Endothelial cell of umbilical vein (primary cell): ENCODE data around the gene PSMA7. TPM values are rescaled to one million over a fixed set of nuclear protein-coding genes. Genes with fewer than 3 reads are reported as not detected.

ENCODE experiments used
- BruUV-seq: library from RNA; stranded (reverse); fragments of 400-500 nt; replicated peaks from 2 replicates; lab custom pipeline; 2021; lab: Mats Ljungman, UMichigan
- CTCF ChIA-PET: fragments of 300-600, 350-600 bp; sonication (Branson Sonifier 250); formaldehyde crosslinking; loops from one replicate; lab custom pipeline; 2021; ENCODE audit warnings: antibody characterized with exemption, inconsistent platforms; lab: Charles Lee
- POLR2A ChIA-PET: fragments of 300-600, 350-600 bp; sonication (Branson Sonifier 250); formaldehyde crosslinking; loops from one replicate; lab custom pipeline; 2021; ENCODE audit warnings: antibody characterized with exemption, inconsistent platforms; lab: Charles Lee
- DNase-seq: peaks from one replicate; pipeline ENCODE4 v3.0.0-alpha.2; 2011; ENCODE audit warnings: low read depth, low spot score
- FAIRE-seq: peaks from 2 replicates; lab custom pipeline; 2011; peaks lifted over from hg19 to GRCh38; lab: Jason Lieb, UNC
- H2AFZ ChIP-seq: 2 replicates; pipeline ENCODE4 v1.6.0; 2012; ENCODE audit warnings: low read depth, low read length, control low read depth, inconsistent platforms
- H3K27ac ChIP-seq: 2 replicates; pipeline ENCODE4 v1.5.1; 2011; ENCODE audit warnings: low read depth, mild to moderate bottlenecking, control low read depth, low read length, moderate library complexity; ENCODE audit not compliant: insufficient read depth
- H3K27me3 ChIP-seq, 2 experiments: 2 replicates each; pipeline versions ENCODE4 v1.6.0 to v1.6.1; 2011; ENCODE audit warnings: low read length in 2 of 2, mixed read lengths in 1 of 2; ENCODE audit not compliant: control insufficient read depth in 2 of 2, insufficient read depth in 2 of 2
- H3K36me3 ChIP-seq, 2 experiments: 2 replicates in 1 of 2; 3 replicates in 1 of 2; pipeline ENCODE4 v1.5.1; 2011; ENCODE audit warnings: low read length in 2 of 2, mild to moderate bottlenecking in 1 of 2, moderate library complexity in 1 of 2; ENCODE audit not compliant: control insufficient read depth in 2 of 2, insufficient read depth in 2 of 2; ENCODE audit errors: extremely low read depth in 1 of 2
- H3K4me1 ChIP-seq: 3 replicates; pipeline ENCODE4 v1.5.1; 2011; ENCODE audit warnings: mild to moderate bottlenecking, low read length; ENCODE audit not compliant: control insufficient read depth, insufficient read depth; ENCODE audit errors: extremely low read depth
- H3K4me2 ChIP-seq: 2 replicates; pipeline ENCODE4 v1.6.1; 2011; ENCODE audit warnings: low read length, control low read depth, mixed read lengths; ENCODE audit not compliant: insufficient read depth
- H3K4me3 ChIP-seq, 3 experiments: fragments of 200-600 bp in 1 of 3; sonication (generic), shearing (Covaris generic) in 1 of 3; replicated peaks in 1 of 3; 2 replicates each; pipeline ENCODE4 v1.5.1; 2011 to 2016; ENCODE audit warnings: control low read depth in 3 of 3, low read length in 3 of 3, mild to moderate bottlenecking in 2 of 3, inconsistent platforms in 1 of 3, low read depth in 1 of 3, moderate library complexity in 1 of 3; ENCODE audit not compliant: insufficient read depth in 1 of 3
- H3K79me2 ChIP-seq: 2 replicates; pipeline ENCODE4 v1.6.0; 2012; ENCODE audit warnings: low read length, inconsistent platforms; ENCODE audit not compliant: control insufficient read depth, insufficient read depth
- H3K9ac ChIP-seq: replicated peaks from 2 replicates; pipeline ENCODE3; 2011; ENCODE audit warnings: low read length, control low read depth; ENCODE audit not compliant: insufficient read depth; ENCODE audit errors: extremely low read depth
- H3K9me1 ChIP-seq: replicated peaks from 3 replicates; pipeline ENCODE4 v1.6.0; 2011; ENCODE audit warnings: mild to moderate bottlenecking, low read length; ENCODE audit not compliant: control insufficient read depth, insufficient read depth; ENCODE audit errors: extremely low read depth
- H3K9me3 ChIP-seq: replicated peaks from 2 replicates; pipeline ENCODE4 v1.5.1; 2012; ENCODE audit warnings: low read length, inconsistent platforms; ENCODE audit not compliant: control insufficient read depth, insufficient read depth
- H4K20me1 ChIP-seq: replicated peaks from 2 replicates; pipeline ENCODE3; 2011; ENCODE audit warnings: mild to moderate bottlenecking, low read length; ENCODE audit not compliant: control insufficient read depth, insufficient read depth; ENCODE audit errors: extremely low read depth
- EZH2 ChIP-seq: IDR thresholded peaks from 2 replicates; pipeline ENCODE4 v1.6.1; 2012; ENCODE audit warnings: borderline replicate concordance, low read depth, mild to moderate bottlenecking, moderate library complexity, low read length, inconsistent platforms; ENCODE audit not compliant: severe bottlenecking
- FOS ChIP-seq: IDR thresholded peaks from 2 replicates; pipeline ENCODE4 v1.6.1; 2011; ENCODE audit warnings: mild to moderate bottlenecking, low read length, moderate library complexity, borderline replicate concordance; ENCODE audit not compliant: insufficient read depth
- GATA2 ChIP-seq: IDR thresholded peaks from 2 replicates; pipeline ENCODE4 v1.7.0; 2011; ENCODE audit warnings: low read depth, mild to moderate bottlenecking, moderate library complexity, mixed read lengths, low read length; ENCODE audit not compliant: insufficient read length, insufficient read depth
- JUN ChIP-seq: IDR thresholded peaks from 2 replicates; pipeline ENCODE4 v1.6.1; 2011; ENCODE audit warnings: borderline replicate concordance, low read depth; ENCODE audit not compliant: insufficient read length, insufficient read depth
- MYC ChIP-seq: IDR thresholded peaks from one replicate; pipeline ENCODE4 v1.6.1; 2011; ENCODE audit warnings: mild to moderate bottlenecking, low read depth, low read length
- POLR2A ChIP-seq: IDR thresholded peaks from 2 replicates; pipeline ENCODE4 v1.6.1; 2012; ENCODE audit warnings: low read depth, mild to moderate bottlenecking, control low read depth, low read length
- POLR2AphosphoS5 ChIP-seq: IDR thresholded peaks from 2 replicates; pipeline ENCODE4 v1.6.1; 2012; ENCODE audit warnings: low read depth, mild to moderate bottlenecking, control low read depth, low read length, moderate library complexity; ENCODE audit not compliant: insufficient read depth
- dilution Hi-C: fragments of 300-500 bp; cut with MboI; formaldehyde crosslinking; loops from one replicate; pipeline ENCODE4 v1.15.0; 2019; ENCODE audit warnings: low sequenced_read_pairs; ENCODE audit not compliant: extremely low pct_ligation_motif_present
- intact Hi-C: fragments of 100-400 bp; cut with micrococcal nuclease; formaldehyde crosslinking; loops from one replicate; pipeline ENCODE4 v1.10.0; 2022
- polyA plus RNA-seq, 4 experiments: library from polyadenylated mRNA; depleted of rRNA in 3 of 4; stranded (reverse) in 3 of 4; unstranded in 1 of 4; fragments of >200 nt; gene quantifications; 2 replicates each; pipeline versions ENCODE4 v1.2.1 to v1.2.3, GENCODE V29; 2011 to 2012; ENCODE audit warnings: missing spikeins in 1 of 4
- total RNA-seq: library from RNA; stranded (reverse); gene quantifications from 2 replicates; pipeline ENCODE4 v1.2.3, GENCODE V29; 2021
- TF ChIP-seq, protein P1 (sequence below): IDR thresholded peaks from 2 replicates; pipeline ENCODE4 v1.6.1; 2011; ENCODE audit not compliant: insufficient read depth, insufficient read length
- TF ChIP-seq, protein P2 (sequence below), 2 donors: IDR thresholded peaks; 1 replicate in 1 of 2; 2 replicates in 1 of 2; pipeline ENCODE4 v1.5.1; 2011; ENCODE audit warnings: low read length in 2 of 2, mild to moderate bottlenecking in 2 of 2, moderate library complexity in 2 of 2, control low read depth in 1 of 2, inconsistent platforms in 1 of 2, low read depth in 1 of 2; ENCODE audit not compliant: insufficient read depth in 1 of 2; ENCODE audit errors: extremely low read depth in 1 of 2

The PSMA7 gene
- total and polyA plus RNA-seq, 2 donors (not counting 3 experiments of a cell fraction or from before 2014, with no cell fraction given): 393 to 826 TPM

DNA sequence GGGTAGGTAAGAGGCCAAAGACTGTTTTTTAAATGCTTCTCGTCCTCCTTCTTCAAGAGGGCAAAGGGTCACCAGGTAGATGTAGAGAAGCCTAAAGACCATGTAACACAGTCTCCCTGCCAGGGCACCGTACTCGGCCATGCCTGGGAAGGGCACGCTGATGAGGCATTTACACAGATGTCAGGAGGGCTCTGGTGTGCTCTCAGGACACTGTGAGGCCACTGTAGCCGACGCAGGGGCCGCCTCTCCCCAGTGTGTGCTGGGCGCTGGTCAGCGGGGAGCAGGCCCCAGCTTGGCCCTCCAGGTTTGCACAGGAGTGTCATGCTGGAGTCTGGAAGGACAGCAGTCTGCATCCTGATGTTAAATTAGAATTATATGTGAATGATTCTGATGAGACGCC, 32.5 kb upstream of the PSMA7 start:
- H3K9ac ChIP-seq: no peak overlapping the region
- TF ChIP-seq MYC (no peak), POLR2AphosphoS5 (no peak)
- TF ChIP-seq, protein P1, sequence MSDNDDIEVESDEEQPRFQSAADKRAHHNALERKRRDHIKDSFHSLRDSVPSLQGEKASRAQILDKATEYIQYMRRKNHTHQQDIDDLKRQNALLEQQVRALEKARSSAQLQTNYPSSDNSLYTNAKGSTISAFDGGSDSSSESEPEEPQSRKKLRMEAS: no peak
- no peak overlapping the region for H3K4me3 ChIP-seq
- ChIA-PET POLR2A (no interaction called here), CTCF (no interaction called here)
- no peaks in the 10 kb centered on the region for H3K9me3 ChIP-seq
- H3K4me2 ChIP-seq: no peak overlapping the region
- H3K27ac ChIP-seq: no peak overlapping the region
- BruUV-seq: no TSS peak
- H4K20me1 ChIP-seq: no peaks in the 10 kb centered on the region
- H3K4me1 ChIP-seq: no peaks in the 10 kb centered on the region
- intact Hi-C loops: no loop called here
- no peaks in the 10 kb centered on the region for H3K27me3 ChIP-seq
- no peak for DNase-seq
- no peaks in the 10 kb centered on the region for H3K9me1 ChIP-seq
- no peaks in the 10 kb centered on the region for H3K79me2 ChIP-seq
- H3K36me3 ChIP-seq: peaks cover 2 to 15% of the 10 kb centered on the region in 2 experiments
- no peak for FAIRE-seq
- no peak overlapping the region for H2AFZ ChIP-seq
- dilution Hi-C loops: no loop called here

DNA sequence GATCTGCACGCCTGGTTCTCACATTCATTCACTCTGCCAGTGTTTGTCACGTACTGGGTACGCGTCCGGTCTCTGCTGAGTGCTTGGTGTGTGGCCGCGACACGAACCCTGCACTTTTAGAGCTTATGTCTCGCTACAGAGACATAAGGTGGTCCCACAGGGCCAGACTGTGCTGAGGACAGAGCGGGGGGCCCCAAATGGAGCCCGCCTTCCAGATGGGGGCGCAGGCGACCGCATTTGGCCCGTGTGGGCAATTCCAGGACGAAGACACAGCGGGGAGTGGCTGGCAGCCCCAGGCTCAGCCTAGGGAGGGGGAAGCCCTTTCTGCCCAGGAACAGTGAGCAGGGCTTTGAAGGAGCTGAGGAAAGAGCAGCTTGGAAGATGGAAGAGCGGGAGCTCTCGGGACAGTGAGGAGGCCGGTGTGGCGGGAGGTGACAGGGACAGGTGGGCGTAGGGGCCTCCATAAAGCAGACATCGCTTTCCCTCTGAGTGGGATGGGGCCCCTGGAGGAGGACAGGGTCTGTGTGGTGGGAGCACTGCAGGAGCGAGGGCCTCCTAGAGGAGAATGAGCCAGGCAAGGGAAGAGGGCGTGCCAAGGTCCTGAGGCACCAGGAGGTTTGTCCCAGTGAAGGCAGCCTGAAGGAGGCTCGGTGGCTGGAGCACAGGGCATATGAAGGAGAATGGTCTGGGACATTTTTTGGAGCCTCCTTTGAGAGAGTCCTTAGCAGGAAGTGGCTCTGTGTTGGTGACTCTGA, 31.9 kb upstream of the PSMA7 start:
- H3K4me3 ChIP-seq: no peak overlapping the region
- no TSS peak for BruUV-seq
- no peak for FAIRE-seq
- H2AFZ ChIP-seq: no peak overlapping the region
- H3K9ac ChIP-seq: no peak overlapping the region
- H3K4me1 ChIP-seq: no peaks in the 10 kb centered on the region
- POLR2A ChIA-PET: interaction anchor here (0.5 kb wide), 1 partner anchor 212 kb away, joined by 3 read pairs; the partner anchor contains the start of gene RPS21
- no peaks in the 10 kb centered on the region for H3K9me1 ChIP-seq
- intact Hi-C loops (no loop called here), dilution Hi-C loops (no loop called here)
- TF ChIP-seq JUN (no peak), FOS (no peak), EZH2 (no peak), GATA2 (no peak), POLR2A (no peak), POLR2AphosphoS5 (no peak), MYC (no peak)
- TF ChIP-seq, protein P1: no peak
- TF ChIP-seq, protein P2, sequence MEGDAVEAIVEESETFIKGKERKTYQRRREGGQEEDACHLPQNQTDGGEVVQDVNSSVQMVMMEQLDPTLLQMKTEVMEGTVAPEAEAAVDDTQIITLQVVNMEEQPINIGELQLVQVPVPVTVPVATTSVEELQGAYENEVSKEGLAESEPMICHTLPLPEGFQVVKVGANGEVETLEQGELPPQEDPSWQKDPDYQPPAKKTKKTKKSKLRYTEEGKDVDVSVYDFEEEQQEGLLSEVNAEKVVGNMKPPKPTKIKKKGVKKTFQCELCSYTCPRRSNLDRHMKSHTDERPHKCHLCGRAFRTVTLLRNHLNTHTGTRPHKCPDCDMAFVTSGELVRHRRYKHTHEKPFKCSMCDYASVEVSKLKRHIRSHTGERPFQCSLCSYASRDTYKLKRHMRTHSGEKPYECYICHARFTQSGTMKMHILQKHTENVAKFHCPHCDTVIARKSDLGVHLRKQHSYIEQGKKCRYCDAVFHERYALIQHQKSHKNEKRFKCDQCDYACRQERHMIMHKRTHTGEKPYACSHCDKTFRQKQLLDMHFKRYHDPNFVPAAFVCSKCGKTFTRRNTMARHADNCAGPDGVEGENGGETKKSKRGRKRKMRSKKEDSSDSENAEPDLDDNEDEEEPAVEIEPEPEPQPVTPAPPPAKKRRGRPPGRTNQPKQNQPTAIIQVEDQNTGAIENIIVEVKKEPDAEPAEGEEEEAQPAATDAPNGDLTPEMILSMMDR (IDR thresholded peaks at IDR 0.05; ENCODE audit: extremely low read depth in 1 of 2, insufficient read depth in 1 of 2, low read depth in 1 of 2, low read length in 2 of 2): no peak
- no peak overlapping the region for H3K27ac ChIP-seq
- H4K20me1 ChIP-seq: no peaks in the 10 kb centered on the region
- no peaks in the 10 kb centered on the region for H3K9me3 ChIP-seq
- CTCF ChIA-PET: no interaction called here
- DNase-seq: no peak
- H3K79me2 ChIP-seq: no peaks in the 10 kb centered on the region
- H3K36me3 ChIP-seq: peaks cover 2 to 15% of the 10 kb centered on the region in 2 experiments
- no peaks in the 10 kb centered on the region for H3K27me3 ChIP-seq
- H3K4me2 ChIP-seq: no peak overlapping the region
